ENCODE measurements around the gene ACTR3.

GRCh38 chr2:113985554-113986397 is 95.9 kb downstream of the ACTR3 start:
- TF ChIP-seq CTCF (IDR thresholded peaks at IDR 0.05; ENCODE audit: poor library complexity, severe bottlenecking) (no peak), POLR2AphosphoS5 (IDR thresholded peaks at IDR 0.05) (no peak), EP300 (conservative IDR thresholded peaks at IDR 0.05; ENCODE audit: poor library complexity, severe bottlenecking) (no peak), TAF1 (IDR thresholded peaks at IDR 0.05; ENCODE audit: low read depth) (no peak), MXI1 (conservative IDR thresholded peaks at IDR 0.05; ENCODE audit: poor library complexity, severe bottlenecking) (no peak), REST (IDR thresholded peaks at IDR 0.05; ENCODE audit: borderline replicate concordance) (no peak), RAD21 (conservative IDR thresholded peaks at IDR 0.05) (no peak), SMC3 (conservative IDR thresholded peaks at IDR 0.05; ENCODE audit: poor library complexity) (no peak)

Measured in neural cell (in vitro differentiated cells).